Vagina (tissue), 2 donors: Measurements from ENCODE around the gene INSC. TPM values are rescaled to one million over a fixed set of nuclear protein-coding genes. Genes with fewer than 3 reads are reported as not detected.

Experiments used
- DNase-seq, 2 donors: peaks; one replicate each; pipeline ENCODE4 v3.0.0-alpha.2; 2017; ENCODE audit errors: extremely low spot score in 2 of 2
- H3K27ac ChIP-seq: fragments of 200-600 bp; sonication (generic); one replicate; pipeline ENCODE4 v1.5.1; 2019
- H3K27me3 ChIP-seq: fragments of 200-600 bp; sonication (generic); one replicate; pipeline ENCODE4 v1.5.1; 2019
- H3K36me3 ChIP-seq, 2 donors: fragments of 200-600 bp; sonication (generic); one replicate each; pipeline ENCODE4 v1.5.1; 2017 to 2019
- H3K4me1 ChIP-seq: fragments of 200-600 bp; sonication (generic); one replicate; pipeline ENCODE4 v1.5.1; 2019
- H3K4me3 ChIP-seq, 2 donors: fragments of 200-600 bp; sonication (generic); 1 replicate in 1 of 2; 2 replicates in 1 of 2; pipeline ENCODE4 v1.5.1; 2016 to 2019
- H3K9me3 ChIP-seq: fragments of 200-600 bp; sonication (generic); one replicate; pipeline ENCODE4 v1.5.1; 2019
- CTCF ChIP-seq, 3 experiments: fragments of 450-650 bp in 2 of 3; fragments of 200-600 bp in 1 of 3; sonication (generic) in 1 of 3; IDR thresholded peaks; one replicate each; pipeline ENCODE4 v1.5.1; 2017 to 2019; ENCODE audit warnings: antibody characterized with exemption in 3 of 3, mild to moderate bottlenecking in 2 of 3, moderate library complexity in 2 of 3
- POLR2A ChIP-seq, 2 donors: fragments of 450-650 bp; IDR thresholded peaks; one replicate each; pipeline ENCODE4 v1.6.1; 2017; ENCODE audit warnings: antibody characterized with exemption in 2 of 2, mild to moderate bottlenecking in 2 of 2, moderate library complexity in 2 of 2
- POLR2AphosphoS5 ChIP-seq, 2 donors: sonication (generic); formaldehyde crosslinking; IDR thresholded peaks; one replicate each; pipeline ENCODE4 v1.9.0; 2017; ENCODE audit warnings: antibody characterized with exemption in 2 of 2, mild to moderate bottlenecking in 2 of 2, low read depth in 1 of 2; ENCODE audit not compliant: insufficient read depth in 1 of 2
- intact Hi-C: fragments of 100-400 bp; cut with DNase I; formaldehyde crosslinking; loops from one replicate; pipeline ENCODE4 v1.15.1; 2023
- total RNA-seq: library from RNA; depleted of rRNA; stranded (reverse); fragments of >200 nt; gene quantifications from one replicate; pipeline ENCODE4 v1.2.3, GENCODE V29; 2016

The INSC gene
- total RNA-seq, 1 donor from 2014 or later = 3.2 TPM

DNA sequence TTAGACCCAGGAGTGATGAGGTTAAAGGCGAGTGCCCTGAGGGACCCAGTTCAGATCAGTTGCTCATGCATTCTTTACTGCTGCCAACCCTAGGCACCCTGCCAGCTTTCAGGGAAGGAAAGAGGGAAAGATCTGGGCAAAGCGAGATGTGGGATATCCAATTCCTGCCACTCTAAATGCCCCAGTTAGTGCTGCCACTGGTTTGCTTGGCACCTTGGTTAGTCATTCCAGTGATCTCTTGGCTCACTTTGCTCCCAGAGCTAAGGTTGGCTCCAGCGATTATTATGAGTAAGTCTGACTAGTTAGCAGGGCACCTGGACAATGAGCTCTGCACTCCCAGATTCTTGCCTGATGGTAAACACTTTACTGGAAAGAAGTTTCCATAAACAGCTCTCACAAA, 85.0 kb downstream of the INSC start:
- intact Hi-C loops = no loop called here
- Histone ChIP-seq H3K27ac (no peak overlapping the region), H3K4me1 (no peaks in the 10 kb centered on the region), H3K27me3 (no peaks in the 10 kb centered on the region), H3K36me3 (no peaks in the 10 kb centered on the region), H3K4me3 (no peak overlapping the region), H3K9me3 (no peaks in the 10 kb centered on the region)
- no peak for TF ChIP-seq CTCF (IDR thresholded peaks at IDR 0.05)
- DNase-seq = no peak

DNA sequence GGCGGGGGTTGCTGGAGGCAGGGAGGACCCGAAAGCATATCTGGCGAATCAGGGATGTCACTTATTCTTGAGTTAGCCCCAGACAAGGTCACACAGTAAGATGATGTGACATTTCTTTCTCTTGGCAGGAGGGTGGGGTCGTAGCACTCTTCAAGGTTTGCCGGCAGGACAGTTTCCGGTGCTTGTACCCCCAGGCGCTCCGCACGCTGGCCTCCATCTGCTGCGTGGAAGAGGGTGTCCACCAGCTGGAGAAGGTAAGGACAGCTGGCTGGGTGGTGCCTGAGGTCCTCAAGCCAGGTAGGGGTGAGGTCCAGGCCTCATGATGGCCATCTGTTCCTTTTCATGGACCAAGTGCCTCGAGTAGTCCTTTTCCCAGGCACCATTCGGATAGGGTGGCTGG, 86.0 kb downstream of the INSC start:
- Histone ChIP-seq H3K27ac (no peak overlapping the region), H3K27me3 (no peaks in the 10 kb centered on the region), H3K4me1 (no peaks in the 10 kb centered on the region), H3K4me3 (no peak overlapping the region), H3K9me3 (no peaks in the 10 kb centered on the region), H3K36me3 (no peaks in the 10 kb centered on the region)
- intact Hi-C loops = no loop called here
- DNase-seq = no peak
- TF ChIP-seq POLR2AphosphoS5 (IDR thresholded peaks at IDR 0.05; ENCODE audit: insufficient read depth in 1 of 2, low read depth in 1 of 2) = no peak
- TF ChIP-seq CTCF (IDR thresholded peaks at IDR 0.05) = no peak
- TF ChIP-seq POLR2A (IDR thresholded peaks at IDR 0.05) = no peak

GRCh38 chr11:15201586-15201985, 86.9 kb downstream of the INSC start:
- no peak overlapping the region for H3K4me3 ChIP-seq
- no peaks in the 10 kb centered on the region for H3K36me3 ChIP-seq
- TF ChIP-seq CTCF (IDR thresholded peaks at IDR 0.05) (no peak), POLR2A (IDR thresholded peaks at IDR 0.05) (no peak), POLR2AphosphoS5 (IDR thresholded peaks at IDR 0.05; ENCODE audit: insufficient read depth in 1 of 2, low read depth in 1 of 2) (no peak)
- no peak overlapping the region for H3K27ac ChIP-seq
- DNase-seq = no peak
- H3K27me3 ChIP-seq = no peaks in the 10 kb centered on the region
- H3K9me3 ChIP-seq = no peaks in the 10 kb centered on the region
- intact Hi-C loops = no loop called here
- H3K4me1 ChIP-seq = no peaks in the 10 kb centered on the region

- Histone ChIP-seq H3K4me3 (no peak overlapping the region), H3K36me3 (no peaks in the 10 kb centered on the region), H3K27me3 (no peaks in the 10 kb centered on the region), H3K27ac (no peak overlapping the region), H3K4me1 (no peaks in the 10 kb centered on the region), H3K9me3 (no peaks in the 10 kb centered on the region)
- intact Hi-C loops = no loop called here
- TF ChIP-seq POLR2AphosphoS5 (IDR thresholded peaks at IDR 0.05; ENCODE audit: insufficient read depth in 1 of 2, low read depth in 1 of 2) (no peak), POLR2A (IDR thresholded peaks at IDR 0.05) (no peak), CTCF (IDR thresholded peaks at IDR 0.05) (no peak)
- peak in 1 of 2 donors; percentile 56 for DNase-seq
These were observed 87.9 kb downstream of the INSC start for GRCh38 chr11:15202626-15203025.

DNA sequence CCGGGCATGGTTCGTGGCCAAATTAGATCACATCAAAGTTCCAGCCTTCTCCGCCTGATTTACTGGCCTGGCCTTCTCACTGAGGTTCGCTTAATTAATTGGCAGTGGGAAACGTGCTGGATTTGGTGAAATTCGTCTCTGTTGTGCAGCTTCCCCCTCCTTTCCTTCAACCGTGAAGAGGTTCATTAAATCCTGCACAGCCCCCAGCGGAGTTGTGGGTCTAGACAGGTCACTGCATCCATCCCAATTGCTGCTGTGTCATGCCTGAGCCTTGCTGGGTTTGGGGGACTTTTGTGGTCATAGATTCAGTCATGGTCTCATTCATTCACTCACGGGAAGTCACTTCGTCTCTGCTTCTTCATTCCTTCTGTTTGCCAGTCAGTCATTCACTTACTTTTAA, 90.0 kb downstream of the INSC start:
- H3K9me3 ChIP-seq = no peaks in the 10 kb centered on the region
- no peaks in the 10 kb centered on the region for H3K36me3 ChIP-seq
- TF ChIP-seq POLR2A (IDR thresholded peaks at IDR 0.05) = no peak
- TF ChIP-seq POLR2AphosphoS5 (IDR thresholded peaks at IDR 0.05; ENCODE audit: insufficient read depth in 1 of 2, low read depth in 1 of 2) = no peak
- TF ChIP-seq CTCF (IDR thresholded peaks at IDR 0.05) = no peak
- H3K27ac ChIP-seq = no peak overlapping the region
- intact Hi-C loops = loop anchor here (5.0 kb wide), 1 partner anchor 102 kb away; no protein-coding TSS in a partner anchor
- peak in 1 of 2 donors; percentile 78 for DNase-seq
- no peaks in the 10 kb centered on the region for H3K4me1 ChIP-seq
- H3K27me3 ChIP-seq = no peaks in the 10 kb centered on the region
- no peak overlapping the region for H3K4me3 ChIP-seq
